Natural killer cell (primary cell): Measurements from ENCODE around the gene HDGFL2. TPM values are rescaled to one million over a fixed set of nuclear protein-coding genes. Genes with fewer than 3 reads are reported as not detected.
"Not testable (repeated sequence)": the region's sequence is repeated elsewhere in the genome, so short reads cannot be mapped to it uniquely, and the experiment has no call there.

Source experiments
- ATAC-seq, 3 donors: fragments of 150-1000 bp in 2 of 3; fragments of 200-7000 bp in 1 of 3; cut with Tn5 transposase; 1 replicate in 1 of 3; 2 replicates in 2 of 3; pipeline ENCODE4 v1.10.0; 2021; ENCODE audit warnings: mild to moderate bottlenecking in 2 of 3, moderate library complexity in 2 of 3
- DNase-seq, 2 donors: peaks; one replicate each; pipeline versions ENCODE4 v3.0.0 to v3.0.0-alpha.2; 2013 to 2021; ENCODE audit warnings: mixed read lengths in 1 of 2
- H3K27ac ChIP-seq: one replicate; pipeline ENCODE4 v1.5.1; 2013; ENCODE audit warnings: mild to moderate bottlenecking, low read length
- H3K27me3 ChIP-seq: one replicate; pipeline ENCODE4 v1.6.1; 2013; ENCODE audit warnings: low read length; ENCODE audit not compliant: control insufficient read depth, insufficient read depth
- H3K36me3 ChIP-seq: one replicate; pipeline ENCODE4 v1.6.1; 2013; ENCODE audit warnings: low read length; ENCODE audit not compliant: control insufficient read depth, insufficient read depth
- H3K4me1 ChIP-seq: one replicate; pipeline ENCODE4 v1.6.1; 2013; ENCODE audit warnings: low read length; ENCODE audit not compliant: control insufficient read depth, insufficient read depth
- H3K4me3 ChIP-seq: one replicate; pipeline ENCODE4 v1.5.1; 2013; ENCODE audit warnings: low read length
- H3K9me3 ChIP-seq: one replicate; pipeline ENCODE4 v1.6.1; 2013; ENCODE audit warnings: low read length; ENCODE audit not compliant: control insufficient read depth, insufficient read depth
- H3K27ac Mint-ChIP-seq, 2 donors: one replicate each; pipeline ENCODE4 v1.8.0; 2022; ENCODE audit warnings: mild to moderate bottlenecking in 2 of 2, mixed read lengths in 2 of 2, moderate library complexity in 1 of 2
- H3K27me3 Mint-ChIP-seq, 2 donors: one replicate each; pipeline ENCODE4 v1.8.0; 2022; ENCODE audit warnings: low read depth in 2 of 2, mixed read lengths in 2 of 2
- H3K36me3 Mint-ChIP-seq: one replicate; pipeline ENCODE4 v1.8.0; 2022; ENCODE audit warnings: mixed read lengths
- H3K4me1 Mint-ChIP-seq, 2 donors: one replicate each; pipeline ENCODE4 v1.8.0; 2022; ENCODE audit warnings: mixed read lengths in 2 of 2
- H3K4me3 Mint-ChIP-seq: one replicate; pipeline ENCODE4 v1.8.0; 2022; ENCODE audit warnings: mild to moderate bottlenecking, moderate library complexity, mixed read lengths
- H3K9me3 Mint-ChIP-seq, 2 donors: one replicate each; pipeline ENCODE4 v1.8.0; 2022; ENCODE audit warnings: mixed read lengths in 2 of 2
- CTCF ChIP-seq: fragments of 200-600 bp; IDR thresholded peaks from one replicate; pipeline ENCODE4 v1.8.0; 2022; ENCODE audit warnings: antibody characterized with exemption
- WGBS: methylation state at CpG from one replicate; pipeline ENCODE4 v1.1.7; 2013; ENCODE audit warnings: missing lambda C conversion rate; ENCODE audit not compliant: insufficient coverage; 5-methylcytosine and 5-hydroxymethylcytosine counted together
- intact Hi-C: fragments of 100-400 bp; cut with micrococcal nuclease; formaldehyde crosslinking; loops from one replicate; pipeline ENCODE4 v1.14.2; 2022
- total RNA-seq, 4 donors: library from RNA; stranded (reverse); fragments of 120-200 nt in 1 of 4; gene quantifications; one replicate each; pipeline versions ENCODE4 v1.2.3 to v1.2.4, GENCODE V29; 2013 to 2022

Gene HDGFL2
- total RNA-seq, 3 donors from 2014 or later (not counting 1 experiment from before 2014, with no cell fraction given), result 28.7 to 43.6 (median 29.8) TPM

- intact Hi-C loops, result loop anchor here (10.0 kb wide), 1 partner anchor 259 kb away; no protein-coding TSS in a partner anchor
- no peak overlapping the region for H3K4me3 ChIP-seq
- peak in 1 of 3 donors; percentile 49 for ATAC-seq
- Mint-ChIP-seq H3K36me3 (no peaks in the 10 kb centered on the region), H3K4me3 (no peak overlapping the region), H3K27me3 (peaks cover 0 to 7% of the 10 kb centered on the region in 2 donors), H3K9me3 (no peaks in the 10 kb centered on the region), H3K4me1 (no peaks in the 10 kb centered on the region), H3K27ac (no peak overlapping the region)
- H3K27ac ChIP-seq, result no peak overlapping the region
- H3K36me3 ChIP-seq, result no peaks in the 10 kb centered on the region
- H3K9me3 ChIP-seq, result no peaks in the 10 kb centered on the region
- no peaks in the 10 kb centered on the region for H3K4me1 ChIP-seq
- H3K27me3 ChIP-seq, result no peaks in the 10 kb centered on the region
- peak; percentile 48 for TF ChIP-seq CTCF
- peak in 1 of 2 donors; percentile 49 for DNase-seq
- 78% methylated on average over 53 of the region's 53 CpGs for WGBS
Observed at GRCh38 chr19:4523306-4524110, 51.4 kb downstream of the HDGFL2 start.

- DNase-seq, result peak; percentile 56 to 76
- Mint-ChIP-seq H3K9me3 (no peaks in the 10 kb centered on the region), H3K36me3 (no peaks in the 10 kb centered on the region), H3K4me3 (no peak overlapping the region), H3K27ac (no peak overlapping the region), H3K4me1 (no peaks in the 10 kb centered on the region), H3K27me3 (peaks cover 0 to 8% of the 10 kb centered on the region in 2 donors)
- WGBS, result 76% methylated on average over 22 of the region's 23 CpGs
- Histone ChIP-seq H3K9me3 (no peaks in the 10 kb centered on the region), H3K4me1 (no peaks in the 10 kb centered on the region), H3K27ac (no peak overlapping the region), H3K36me3 (no peaks in the 10 kb centered on the region), H3K4me3 (no peak overlapping the region), H3K27me3 (no peaks in the 10 kb centered on the region)
- peak; percentile 62 to 83 (median 82) for ATAC-seq
- intact Hi-C loops, result loop anchor here (10.0 kb wide), 1 partner anchor 260 kb away; no protein-coding TSS in a partner anchor
- TF ChIP-seq CTCF, result peak; percentile 61
Observed at GRCh38 chr19:4524808-4525562, 52.9 kb downstream of the HDGFL2 start.

GRCh38 chr19:4525563-4526002, 53.5 kb downstream of the HDGFL2 start:
- no peaks in the 10 kb centered on the region for H3K36me3 ChIP-seq
- Mint-ChIP-seq H3K36me3 (no peaks in the 10 kb centered on the region), H3K27me3 (peaks cover 0 to 10% of the 10 kb centered on the region in 2 donors), H3K4me3 (no peak overlapping the region), H3K27ac (no peak overlapping the region), H3K4me1 (no peaks in the 10 kb centered on the region), H3K9me3 (no peaks in the 10 kb centered on the region)
- ATAC-seq, result no peak
- no peaks in the 10 kb centered on the region for H3K27me3 ChIP-seq
- DNase-seq, result no peak
- intact Hi-C loops, result loop anchor here (10.0 kb wide), 1 partner anchor 261 kb away; no protein-coding TSS in a partner anchor
- no peaks in the 10 kb centered on the region for H3K4me1 ChIP-seq
- 78% methylated on average over 23 of the region's 23 CpGs for WGBS
- H3K4me3 ChIP-seq, result no peak overlapping the region
- no peak for TF ChIP-seq CTCF
- no peaks in the 10 kb centered on the region for H3K9me3 ChIP-seq
- H3K27ac ChIP-seq, result no peak overlapping the region

GRCh38 chr19:4527377-4527776, 55.3 kb downstream of the HDGFL2 start:
- not testable (repeated sequence) for H3K4me3 ChIP-seq, H3K27ac ChIP-seq, H3K4me1 ChIP-seq, H3K27me3 ChIP-seq, H3K4me3 Mint-ChIP-seq, H3K27ac Mint-ChIP-seq, H3K4me1 Mint-ChIP-seq, H3K36me3 ChIP-seq, H3K9me3 ChIP-seq, DNase-seq, H3K36me3 Mint-ChIP-seq, H3K27me3 Mint-ChIP-seq, H3K9me3 Mint-ChIP-seq, ATAC-seq
- intact Hi-C loops, result loop anchor here (10.0 kb wide), 1 partner anchor 263 kb away; no protein-coding TSS in a partner anchor
- 93% methylated on average over 3 of the region's 8 CpGs for WGBS
